ENCODE measurements around the gene BCL2L14.

The BCL2L14 gene

GRCh38 chr12:12056951-12057350 is 13.8 kb upstream of the BCL2L14 start:
- no peak for ATAC-seq

GRCh38 chr12:12064596-12064995 is 6.1 kb upstream of the BCL2L14 start:
- ATAC-seq: no peak
- DNase-seq: no peak

More at GRCh38 chr12:12056951-12057350, 13.8 kb upstream of the BCL2L14 start:
- no peak for DNase-seq

GRCh38 chr12:12068751-12069150 is 2.0 kb upstream of the BCL2L14 start:
- DNase-seq (no peak), ATAC-seq (no peak)

- ATAC-seq (no peak), DNase-seq (no peak)
Observed at GRCh38 chr12:12069821-12070548, 754 bp upstream of the BCL2L14 start.

- no peak for ATAC-seq
- peak; percentile 11 for DNase-seq
Observed at GRCh38 chr12:12072064-12072760, 1.5 kb downstream of the BCL2L14 start.

- no peak for ATAC-seq
- DNase-seq: no peak
Observed at GRCh38 chr12:12079291-12079690, 8.6 kb downstream of the BCL2L14 start.

GRCh38 chr12:12081836-12082497 is 11.2 kb downstream of the BCL2L14 start:
- DNase-seq (no peak), ATAC-seq (peak; percentile 53)

GRCh38 chr12:12083688-12084087 is 12.9 kb downstream of the BCL2L14 start:
- no peak for ATAC-seq
- no peak for DNase-seq

- DNase-seq (no peak), ATAC-seq (no peak)
Observed at GRCh38 chr12:12086362-12086761, 15.6 kb downstream of the BCL2L14 start.

- no peak for ATAC-seq
Observed at GRCh38 chr12:12086973-12087692, 16.4 kb downstream of the BCL2L14 start.

GRCh38 chr12:12087693-12088034 is 16.9 kb downstream of the BCL2L14 start:
- no peak for DNase-seq
- no peak for ATAC-seq

More at GRCh38 chr12:12086973-12087692, 16.4 kb downstream of the BCL2L14 start:
- DNase-seq: no peak

- ATAC-seq (no peak), DNase-seq (no peak)
Observed at GRCh38 chr12:12088147-12088546, 17.4 kb downstream of the BCL2L14 start.

- no peak for ATAC-seq
- DNase-seq: no peak
Observed at GRCh38 chr12:12088761-12089160, 18.0 kb downstream of the BCL2L14 start.

GRCh38 chr12:12091071-12091470 is 20.3 kb downstream of the BCL2L14 start:
- ATAC-seq: no peak
- DNase-seq: no peak

GRCh38 chr12:12091977-12092663 is 21.4 kb downstream of the BCL2L14 start:
- ATAC-seq (no peak), DNase-seq (no peak)

GRCh38 chr12:12094481-12094880 is 23.7 kb downstream of the BCL2L14 start:
- DNase-seq (no peak), ATAC-seq (no peak)

- ATAC-seq (no peak), DNase-seq (no peak)
Observed at GRCh38 chr12:12095021-12095420, 24.3 kb downstream of the BCL2L14 start.

- no peak for DNase-seq
- ATAC-seq: no peak
Observed at GRCh38 chr12:12097891-12098690, 27.4 kb downstream of the BCL2L14 start.

- ATAC-seq (no peak), DNase-seq (no peak)
Observed at GRCh38 chr12:12098691-12099015, 27.9 kb downstream of the BCL2L14 start.

- ATAC-seq (no peak), DNase-seq (no peak)
Observed at GRCh38 chr12:12099102-12099501, 28.4 kb downstream of the BCL2L14 start.

- no peak for DNase-seq
- no peak for ATAC-seq
Observed at GRCh38 chr12:12107678-12108077, 36.9 kb downstream of the BCL2L14 start.
